Activated naive CD4-positive, alpha-beta T cell treated with anti-CD3 and anti-CD28 coated beads, Interleukin-2, amount 50 U/mL, for 24 hours (primary cell): ENCODE data around the gene PRR29.
A peak's percentile ranks its signal among the peaks of the same experiment; 100 is the strongest.
"Not testable (repeated sequence)": the region's sequence is repeated elsewhere in the genome, so short reads cannot be mapped to it uniquely, and the experiment has no call there.

Experiments
- H3K27ac Mint-ChIP-seq: one replicate; pipeline ENCODE4 v1.8.0; 2021; ENCODE audit warnings: mild to moderate bottlenecking, mixed read lengths
- H3K27me3 Mint-ChIP-seq: one replicate; pipeline ENCODE4 v1.8.0; 2021; ENCODE audit warnings: mixed read lengths
- H3K36me3 Mint-ChIP-seq: one replicate; pipeline ENCODE4 v1.8.0; 2021; ENCODE audit warnings: mixed read lengths
- H3K4me1 Mint-ChIP-seq: one replicate; pipeline ENCODE4 v1.8.0; 2021; ENCODE audit warnings: mixed read lengths
- H3K4me3 Mint-ChIP-seq: one replicate; pipeline ENCODE4 v1.8.0; 2021; ENCODE audit warnings: mild to moderate bottlenecking, mixed read lengths
- H3K9me3 Mint-ChIP-seq: one replicate; pipeline ENCODE4 v1.8.0; 2021; ENCODE audit warnings: mixed read lengths

Gene PRR29

DNA sequence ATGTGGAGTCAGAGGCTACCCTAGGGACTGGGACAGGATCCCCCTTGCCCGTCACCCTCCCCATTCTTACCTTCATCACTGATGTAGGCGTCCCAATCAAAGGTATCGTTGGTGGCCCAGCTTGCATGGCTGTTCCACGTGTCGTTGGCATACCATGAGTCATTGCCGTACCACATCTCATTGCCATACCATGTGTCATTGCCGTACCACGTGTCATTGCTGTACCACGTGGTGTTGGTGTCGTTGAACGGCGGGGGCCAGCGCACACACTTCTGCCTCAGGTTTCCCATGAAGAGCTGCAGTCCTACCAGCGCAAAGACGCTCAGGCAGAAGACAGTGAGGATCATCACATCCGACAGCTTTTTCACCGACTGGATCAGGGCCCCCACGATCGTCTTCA is 30.2 kb upstream of the PRR29 start:
- H3K27me3 Mint-ChIP-seq: no peaks in the 10 kb centered on the region
- H3K9me3 Mint-ChIP-seq: no peaks in the 10 kb centered on the region
- H3K27ac Mint-ChIP-seq: no peak overlapping the region
- no peak overlapping the region for H3K4me3 Mint-ChIP-seq
- H3K36me3 Mint-ChIP-seq: no peaks in the 10 kb centered on the region
- peaks cover 14% of the 10 kb centered on the region for H3K4me1 Mint-ChIP-seq

DNA sequence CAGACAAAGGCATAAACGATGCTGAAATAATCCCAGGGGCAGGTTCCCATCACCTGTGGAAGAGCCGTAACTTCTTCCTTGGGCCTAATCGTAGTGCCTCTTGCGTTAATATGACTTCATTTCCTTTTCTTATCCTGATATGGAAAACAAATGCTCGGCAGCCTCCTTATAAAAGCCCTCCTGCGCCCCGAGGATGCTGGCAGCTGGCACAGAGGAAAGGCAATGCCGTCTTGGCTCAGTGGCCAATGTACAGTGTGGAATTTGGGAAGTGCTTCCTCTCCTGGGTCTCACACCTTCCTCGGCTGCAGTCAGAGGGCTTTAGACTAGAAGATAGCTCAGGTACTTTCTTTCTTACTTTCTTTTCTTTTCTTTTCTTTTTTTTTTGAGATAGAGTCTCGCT is 28.9 kb upstream of the PRR29 start:
- no peaks in the 10 kb centered on the region for H3K9me3 Mint-ChIP-seq
- H3K36me3 Mint-ChIP-seq: no peaks in the 10 kb centered on the region
- H3K4me1 Mint-ChIP-seq: peaks cover 14% of the 10 kb centered on the region
- no peak overlapping the region for H3K4me3 Mint-ChIP-seq
- peak overlapping the region; percentile 18 for H3K27ac Mint-ChIP-seq
- no peaks in the 10 kb centered on the region for H3K27me3 Mint-ChIP-seq

GRCh38 chr17:63972796-63973195 is 25.4 kb upstream of the PRR29 start, which contains the start of gene SCN4A:
Gene SCN4A (minus strand): TSS chr17:63972918. CDS start chr17:63972841, 77 bp downstream.
- no peaks in the 10 kb centered on the region for H3K4me1 Mint-ChIP-seq
- no peaks in the 10 kb centered on the region for H3K27me3 Mint-ChIP-seq
- no peak within 1 kb of the TSS for H3K4me3 Mint-ChIP-seq
- H3K9me3 Mint-ChIP-seq: no peaks in the 10 kb centered on the region
- no peaks in the 10 kb centered on the region for H3K36me3 Mint-ChIP-seq
- peak within 1 kb of the TSS; percentile 30 for H3K27ac Mint-ChIP-seq

DNA sequence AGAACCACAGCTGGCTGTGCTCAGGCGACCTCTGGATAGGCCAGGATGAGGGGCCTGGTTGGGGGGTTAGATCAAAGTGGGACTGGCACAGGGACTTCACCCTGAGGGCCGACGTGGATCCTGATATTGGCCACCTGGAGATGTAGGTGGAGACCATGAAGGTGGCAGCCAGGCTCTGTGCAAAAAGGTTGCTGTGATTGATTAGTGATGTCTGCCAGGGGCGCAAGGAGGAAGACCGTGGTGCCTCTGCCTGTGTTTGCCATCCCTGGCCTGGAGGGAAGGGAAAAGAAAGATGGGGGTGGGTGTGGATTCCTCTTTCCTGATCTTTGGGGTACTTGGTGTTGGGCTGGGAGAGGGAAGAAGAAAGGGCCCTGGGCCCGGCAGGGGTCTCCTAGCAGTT is 24.9 kb upstream of the PRR29 start:
- no peaks in the 10 kb centered on the region for H3K4me1 Mint-ChIP-seq
- H3K27ac Mint-ChIP-seq: peak overlapping the region; percentile 30
- H3K27me3 Mint-ChIP-seq: no peaks in the 10 kb centered on the region
- H3K4me3 Mint-ChIP-seq: no peak overlapping the region
- no peaks in the 10 kb centered on the region for H3K36me3 Mint-ChIP-seq
- H3K9me3 Mint-ChIP-seq: no peaks in the 10 kb centered on the region

GRCh38 chr17:63973930-63974593 is 24.1 kb upstream of the PRR29 start:
- no peak overlapping the region for H3K4me3 Mint-ChIP-seq
- no peaks in the 10 kb centered on the region for H3K36me3 Mint-ChIP-seq
- H3K9me3 Mint-ChIP-seq: no peaks in the 10 kb centered on the region
- H3K4me1 Mint-ChIP-seq: no peaks in the 10 kb centered on the region
- no peaks in the 10 kb centered on the region for H3K27me3 Mint-ChIP-seq
- H3K27ac Mint-ChIP-seq: no peak overlapping the region

DNA sequence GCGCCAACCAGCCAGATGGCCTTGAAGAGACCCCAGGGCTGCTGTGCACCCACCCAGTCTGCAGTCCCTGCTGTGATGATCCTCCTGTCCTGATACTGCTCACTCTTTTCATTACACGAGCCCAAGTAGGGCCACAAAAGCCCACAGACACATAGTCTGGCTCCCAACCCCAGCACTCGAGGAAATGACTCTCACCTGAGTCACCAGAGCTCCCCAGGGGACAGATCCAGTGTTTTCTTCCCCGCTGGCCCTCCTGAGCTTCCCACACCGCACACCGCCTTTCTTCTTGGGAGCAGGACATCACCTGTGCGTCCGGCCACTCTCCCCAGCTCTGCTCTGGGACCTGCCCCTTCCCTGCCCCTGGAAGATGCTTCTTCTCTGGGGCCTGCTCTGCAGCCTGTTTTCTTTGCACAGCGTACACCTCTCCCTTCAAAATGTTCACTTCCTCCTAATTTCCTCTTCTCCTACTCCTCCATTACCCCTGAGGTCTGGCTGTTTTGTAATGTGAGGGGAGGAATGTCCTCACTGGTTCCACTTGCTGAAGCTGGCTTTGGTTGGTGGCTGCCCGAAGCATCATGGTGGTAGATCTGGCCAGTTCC is 23.5 kb upstream of the PRR29 start:
- no peaks in the 10 kb centered on the region for H3K4me1 Mint-ChIP-seq
- no peaks in the 10 kb centered on the region for H3K36me3 Mint-ChIP-seq
- H3K27ac Mint-ChIP-seq: no peak overlapping the region
- no peak overlapping the region for H3K4me3 Mint-ChIP-seq
- no peaks in the 10 kb centered on the region for H3K27me3 Mint-ChIP-seq
- H3K9me3 Mint-ChIP-seq: no peaks in the 10 kb centered on the region

- H3K36me3 Mint-ChIP-seq: no peaks in the 10 kb centered on the region
- no peaks in the 10 kb centered on the region for H3K27me3 Mint-ChIP-seq
- H3K27ac Mint-ChIP-seq: no peak overlapping the region
- H3K4me1 Mint-ChIP-seq: no peaks in the 10 kb centered on the region
- H3K9me3 Mint-ChIP-seq: no peaks in the 10 kb centered on the region
- H3K4me3 Mint-ChIP-seq: no peak overlapping the region
Observed at GRCh38 chr17:63975541-63976092, 22.5 kb upstream of the PRR29 start.

GRCh38 chr17:63976702-63977101 is 21.4 kb upstream of the PRR29 start:
- Mint-ChIP-seq H3K9me3 (no peaks in the 10 kb centered on the region), H3K4me3 (no peak overlapping the region), H3K36me3 (no peaks in the 10 kb centered on the region), H3K27me3 (no peaks in the 10 kb centered on the region), H3K4me1 (no peaks in the 10 kb centered on the region), H3K27ac (no peak overlapping the region)

GRCh38 chr17:63978272-63979200 is 19.6 kb upstream of the PRR29 start:
- H3K9me3 Mint-ChIP-seq: no peaks in the 10 kb centered on the region
- H3K4me1 Mint-ChIP-seq: no peaks in the 10 kb centered on the region
- peaks cover 4% of the 10 kb centered on the region for H3K36me3 Mint-ChIP-seq
- H3K27me3 Mint-ChIP-seq: no peaks in the 10 kb centered on the region
- no peak overlapping the region for H3K4me3 Mint-ChIP-seq
- no peak overlapping the region for H3K27ac Mint-ChIP-seq

- peaks cover 17% of the 10 kb centered on the region for H3K4me1 Mint-ChIP-seq
- H3K27ac Mint-ChIP-seq, H3K4me3 Mint-ChIP-seq, H3K9me3 Mint-ChIP-seq, H3K27me3 Mint-ChIP-seq, H3K36me3 Mint-ChIP-seq: not testable (repeated sequence)
Observed at GRCh38 chr17:63982641-63983040, 15.5 kb upstream of the PRR29 start.

DNA sequence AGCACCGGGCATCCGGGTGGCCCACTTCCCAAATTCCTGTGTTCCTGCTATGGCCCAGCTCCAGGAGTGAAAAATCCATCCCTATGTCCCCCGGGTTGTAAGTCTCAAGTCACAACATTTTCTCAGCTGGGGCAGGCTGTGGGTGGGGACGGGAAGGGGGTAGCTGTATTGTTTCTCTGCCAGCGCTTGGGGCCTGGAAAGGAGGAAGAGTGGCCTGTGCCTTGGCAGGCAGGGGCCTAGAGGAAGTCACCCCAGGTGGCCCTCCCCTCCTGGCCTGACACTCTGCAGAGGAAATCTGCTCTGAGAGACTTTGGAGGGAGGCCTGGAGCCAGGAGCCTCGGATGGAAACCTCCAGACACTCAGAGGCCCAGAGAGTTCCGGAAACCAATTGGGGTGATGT is 14.8 kb upstream of the PRR29 start:
- Mint-ChIP-seq H3K4me3 (no peak overlapping the region), H3K27ac (no peak overlapping the region), H3K27me3 (no peaks in the 10 kb centered on the region), H3K9me3 (no peaks in the 10 kb centered on the region), H3K4me1 (peaks cover 17% of the 10 kb centered on the region), H3K36me3 (peaks cover 4% of the 10 kb centered on the region)

- Mint-ChIP-seq H3K36me3 (peaks cover 4% of the 10 kb centered on the region), H3K4me3 (no peak overlapping the region), H3K27me3 (no peaks in the 10 kb centered on the region), H3K4me1 (peaks cover 17% of the 10 kb centered on the region), H3K27ac (no peak overlapping the region), H3K9me3 (no peaks in the 10 kb centered on the region)
Observed at GRCh38 chr17:63984236-63984635, 13.9 kb upstream of the PRR29 start.

- no peaks in the 10 kb centered on the region for H3K27me3 Mint-ChIP-seq
- no peaks in the 10 kb centered on the region for H3K9me3 Mint-ChIP-seq
Observed at GRCh38 chr17:63984651-63985386, 13.3 kb upstream of the PRR29 start.

DNA sequence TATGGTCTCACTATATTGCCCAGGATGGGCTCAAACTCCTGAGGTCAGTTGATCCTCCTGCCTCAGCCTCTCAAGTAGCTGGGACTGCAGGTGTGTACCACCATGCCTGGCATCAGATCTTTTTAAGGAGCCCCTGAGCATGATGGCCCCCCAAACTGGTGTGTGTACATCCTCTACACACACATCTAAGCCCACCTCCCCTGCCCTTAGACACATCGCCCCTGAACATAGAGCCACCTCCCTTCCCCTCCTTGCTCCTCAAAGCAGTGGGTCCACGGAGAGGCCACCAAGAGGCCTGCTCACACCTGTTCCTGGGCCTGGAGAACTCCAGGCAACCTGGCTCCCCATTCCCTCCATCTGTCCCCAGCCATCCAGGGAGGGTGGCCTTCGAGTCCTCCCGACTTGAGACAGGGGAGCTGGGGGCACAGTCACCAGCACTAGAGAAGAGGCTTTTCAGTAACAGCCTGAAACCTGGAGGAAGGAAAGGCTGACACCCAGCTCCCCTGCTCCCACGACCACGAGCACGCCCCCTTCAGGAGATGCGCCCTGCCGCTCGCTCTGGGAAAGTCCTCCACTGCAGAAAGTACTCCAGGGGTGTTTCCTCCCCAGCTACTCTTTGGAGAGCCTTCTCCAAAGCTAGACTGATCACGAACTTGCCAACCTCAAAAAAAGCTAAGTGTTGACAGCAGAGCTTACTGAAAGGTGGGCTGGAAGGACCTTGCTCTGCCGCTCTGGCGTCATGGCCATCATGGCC is 12.6 kb upstream of the PRR29 start:
- H3K36me3 Mint-ChIP-seq: peaks cover 4% of the 10 kb centered on the region
- no peaks in the 10 kb centered on the region for H3K27me3 Mint-ChIP-seq
- H3K4me3 Mint-ChIP-seq: peak overlapping the region; percentile 39
- no peaks in the 10 kb centered on the region for H3K9me3 Mint-ChIP-seq
- H3K27ac Mint-ChIP-seq: peak overlapping the region; percentile 94
- H3K4me1 Mint-ChIP-seq: peaks cover 28% of the 10 kb centered on the region

More at GRCh38 chr17:63984651-63985386, 13.3 kb upstream of the PRR29 start:
- Mint-ChIP-seq H3K27ac (peak overlapping the region; percentile 94), H3K4me1 (peaks cover 20% of the 10 kb centered on the region), H3K36me3 (peaks cover 4% of the 10 kb centered on the region), H3K4me3 (peak overlapping the region; percentile 39)
